ENCODE results near the gene HIP1.

- TF ChIP-seq FOXK2 (IDR thresholded peaks at IDR 0.05) (no peak), FOXM1 (IDR thresholded peaks at IDR 0.05; ENCODE audit: borderline replicate concordance) (no peak), ELF4 (IDR thresholded peaks at IDR 0.05) (no peak), SUZ12 (IDR thresholded peaks at IDR 0.05) (no peak), L3MBTL2 (conservative IDR thresholded peaks at IDR 0.05) (no peak), LEF1 (IDR thresholded peaks at IDR 0.05; ENCODE audit: borderline replicate concordance) (no peak), BHLHE40 (IDR thresholded peaks at IDR 0.05; ENCODE audit: borderline replicate concordance) (no peak), TARDBP (IDR thresholded peaks at IDR 0.05) (no peak), SP1 (IDR thresholded peaks at IDR 0.05) (no peak), FOXA1 (IDR thresholded peaks at IDR 0.05) (no peak), NFRKB (IDR thresholded peaks at IDR 0.05) (no peak)
- TF ChIP-seq, protein P1, sequence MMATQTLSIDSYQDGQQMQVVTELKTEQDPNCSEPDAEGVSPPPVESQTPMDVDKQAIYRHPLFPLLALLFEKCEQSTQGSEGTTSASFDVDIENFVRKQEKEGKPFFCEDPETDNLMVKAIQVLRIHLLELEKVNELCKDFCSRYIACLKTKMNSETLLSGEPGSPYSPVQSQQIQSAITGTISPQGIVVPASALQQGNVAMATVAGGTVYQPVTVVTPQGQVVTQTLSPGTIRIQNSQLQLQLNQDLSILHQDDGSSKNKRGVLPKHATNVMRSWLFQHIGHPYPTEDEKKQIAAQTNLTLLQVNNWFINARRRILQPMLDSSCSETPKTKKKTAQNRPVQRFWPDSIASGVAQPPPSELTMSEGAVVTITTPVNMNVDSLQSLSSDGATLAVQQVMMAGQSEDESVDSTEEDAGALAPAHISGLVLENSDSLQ (IDR thresholded peaks at IDR 0.05), result no peak
Measured at GRCh38 chr7:75567948-75568595, 170.7 kb downstream of the HIP1 start.

All from HEK293T (cell line).